Liver (tissue), 3 donors: Measurements from ENCODE around the gene CIDEB.

Experiments used
- CTCF ChIP-seq: fragments of 150-350 bp; IDR thresholded peaks from 2 replicates; pipeline ENCODE4 v1.5.1; 2017; ENCODE audit warnings: improper control_type of control experiment, low read depth, low read length; ENCODE audit not compliant: missing input control
- FOXA2 ChIP-seq: IDR thresholded peaks from 2 replicates; pipeline ENCODE4 v1.6.1; 2016; ENCODE audit warnings: antibody characterized with exemption
- GABPA ChIP-seq, 2 donors: IDR thresholded peaks in 1 of 2; conservative IDR thresholded peaks in 1 of 2; 2 replicates each; pipeline ENCODE4 v1.6.1; 2016; ENCODE audit warnings: antibody characterized with exemption in 2 of 2, mild to moderate bottlenecking in 1 of 2, moderate library complexity in 1 of 2
- JUND ChIP-seq, 2 donors: IDR thresholded peaks; 2 replicates each; pipeline ENCODE4 v1.6.1; 2016; ENCODE audit warnings: antibody characterized with exemption in 2 of 2
- MAX ChIP-seq: IDR thresholded peaks from 2 replicates; pipeline ENCODE4 v1.6.1; 2016; ENCODE audit warnings: antibody characterized with exemption
- RXRA ChIP-seq, 2 donors: IDR thresholded peaks; 2 replicates each; pipeline ENCODE4 v1.6.1; 2017 to 2018; ENCODE audit warnings: antibody characterized with exemption in 2 of 2, mild to moderate bottlenecking in 1 of 2
- TAF1 ChIP-seq: conservative IDR thresholded peaks from 2 replicates; pipeline ENCODE4 v1.6.1; 2016; ENCODE audit warnings: antibody characterized with exemption, mild to moderate bottlenecking
- YY1 ChIP-seq: IDR thresholded peaks from 2 replicates; pipeline ENCODE4 v1.6.1; 2016; ENCODE audit warnings: antibody characterized with exemption, mild to moderate bottlenecking
- donor health status: healthy.
- donor health status: healthy.

DNA sequence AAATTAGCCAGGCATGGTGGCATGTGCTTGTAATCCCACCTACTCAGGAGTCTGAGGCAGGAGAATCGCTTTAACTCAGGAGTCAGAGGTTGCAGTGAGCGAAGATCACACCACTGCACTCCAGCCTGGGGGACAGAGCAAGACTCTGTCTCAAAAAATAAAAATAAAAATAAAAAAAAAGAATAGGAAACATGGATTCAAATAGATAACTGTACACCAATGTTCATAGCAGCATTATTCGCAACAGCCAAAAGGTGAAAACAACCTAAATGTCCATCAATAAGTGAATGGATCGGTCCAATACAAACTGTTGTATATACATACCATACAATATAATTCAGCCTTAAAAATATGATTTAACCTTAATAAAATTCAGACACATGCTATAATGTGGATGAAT lies 35.1 kb upstream of the CIDEB start:
- TF ChIP-seq CTCF (no peak), MAX (no peak), TAF1 (no peak), JUND (IDR thresholded peaks at IDR 0.05) (no peak), YY1 (no peak), GABPA (IDR thresholded peaks at IDR 0.05 in 1 of 2, conservative IDR thresholded peaks at IDR 0.05 in 1 of 2) (no peak), FOXA2 (no peak), RXRA (IDR thresholded peaks at IDR 0.05) (no peak)
